ENCODE data around the gene GALNT6.

Gene GALNT6

GRCh38 chr12:51403159-51403558 is 12.0 kb upstream of the GALNT6 start:
- DNase-seq (ENCODE audit: low read depth in 1 of 2, low spot score in 1 of 2): no peak
- in situ Hi-C loops (cut with HindIII; ENCODE audit: low pct_unique_long_range_greater_than_20kb, low sequenced_read_pairs): no loop called here
- TF ChIP-seq JUND (IDR thresholded peaks at IDR 0.05; ENCODE audit: low read depth): no peak

GRCh38 chr12:51401900-51402299 is 10.7 kb upstream of the GALNT6 start:
- DNase-seq (ENCODE audit: low read depth in 1 of 2, low spot score in 1 of 2): no peak
- TF ChIP-seq JUND (IDR thresholded peaks at IDR 0.05; ENCODE audit: low read depth): no peak
- in situ Hi-C loops (cut with HindIII; ENCODE audit: low pct_unique_long_range_greater_than_20kb, low sequenced_read_pairs): no loop called here

GRCh38 chr12:51401486-51401885 is 10.3 kb upstream of the GALNT6 start:
- TF ChIP-seq JUND (IDR thresholded peaks at IDR 0.05; ENCODE audit: low read depth): no peak
- in situ Hi-C loops (cut with HindIII; ENCODE audit: low pct_unique_long_range_greater_than_20kb, low sequenced_read_pairs): no loop called here

GRCh38 chr12:51401020-51401419 is 9.8 kb upstream of the GALNT6 start:
- TF ChIP-seq JUND (IDR thresholded peaks at IDR 0.05; ENCODE audit: low read depth): no peak
- in situ Hi-C loops (cut with HindIII; ENCODE audit: low pct_unique_long_range_greater_than_20kb, low sequenced_read_pairs): no loop called here
- DNase-seq (ENCODE audit: low read depth in 1 of 2, low spot score in 1 of 2): no peak

More at GRCh38 chr12:51401486-51401885, 10.3 kb upstream of the GALNT6 start:
- DNase-seq (ENCODE audit: low read depth in 1 of 2, low spot score in 1 of 2): no peak

GRCh38 chr12:51399891-51400290 is 8.7 kb upstream of the GALNT6 start:
- DNase-seq (ENCODE audit: low read depth in 1 of 2, low spot score in 1 of 2): no peak
- TF ChIP-seq JUND (IDR thresholded peaks at IDR 0.05; ENCODE audit: low read depth): no peak
- in situ Hi-C loops (cut with HindIII; ENCODE audit: low pct_unique_long_range_greater_than_20kb, low sequenced_read_pairs): no loop called here

- no peak for DNase-seq (ENCODE audit: low read depth in 1 of 2, low spot score in 1 of 2)
- no peak for TF ChIP-seq JUND (IDR thresholded peaks at IDR 0.05; ENCODE audit: low read depth)
- in situ Hi-C loops (cut with HindIII; ENCODE audit: low pct_unique_long_range_greater_than_20kb, low sequenced_read_pairs): no loop called here
These were observed 6.5 kb upstream of the GALNT6 start for GRCh38 chr12:51397670-51398069.

GRCh38 chr12:51395283-51396230 is 4.4 kb upstream of the GALNT6 start:
- in situ Hi-C loops (cut with HindIII; ENCODE audit: low pct_unique_long_range_greater_than_20kb, low sequenced_read_pairs): no loop called here
- no peak for DNase-seq (ENCODE audit: low read depth in 1 of 2, low spot score in 1 of 2)
- no peak for TF ChIP-seq JUND (IDR thresholded peaks at IDR 0.05; ENCODE audit: low read depth)

- in situ Hi-C loops (cut with HindIII; ENCODE audit: low pct_unique_long_range_greater_than_20kb, low sequenced_read_pairs): no loop called here
These were observed 2.7 kb upstream of the GALNT6 start for GRCh38 chr12:51393676-51394545.

GRCh38 chr12:51392556-51393237 is 1.5 kb upstream of the GALNT6 start:
- peak; percentile 54 to 63 for DNase-seq (ENCODE audit: low read depth in 1 of 2, low spot score in 1 of 2)
- no peak for TF ChIP-seq JUND (IDR thresholded peaks at IDR 0.05; ENCODE audit: low read depth)
- in situ Hi-C loops (cut with HindIII; ENCODE audit: low pct_unique_long_range_greater_than_20kb, low sequenced_read_pairs): no loop called here

More at GRCh38 chr12:51393676-51394545, 2.7 kb upstream of the GALNT6 start:
- TF ChIP-seq JUND (IDR thresholded peaks at IDR 0.05; ENCODE audit: low read depth): no peak
- DNase-seq (ENCODE audit: low read depth in 1 of 2, low spot score in 1 of 2): no peak

- TF ChIP-seq JUND (IDR thresholded peaks at IDR 0.05; ENCODE audit: low read depth): no peak
- in situ Hi-C loops (cut with HindIII; ENCODE audit: low pct_unique_long_range_greater_than_20kb, low sequenced_read_pairs): no loop called here
- DNase-seq (ENCODE audit: low read depth in 1 of 2, low spot score in 1 of 2): peak; percentile 31 to 60
These were observed 319 bp downstream of the GALNT6 start for GRCh38 chr12:51390891-51391282.

GRCh38 chr12:51390457-51390856 is 749 bp downstream of the GALNT6 start:
- DNase-seq (ENCODE audit: low read depth in 1 of 2, low spot score in 1 of 2): no peak
- TF ChIP-seq JUND (IDR thresholded peaks at IDR 0.05; ENCODE audit: low read depth): no peak
- in situ Hi-C loops (cut with HindIII; ENCODE audit: low pct_unique_long_range_greater_than_20kb, low sequenced_read_pairs): no loop called here

GRCh38 chr12:51389302-51389999 is 1.8 kb downstream of the GALNT6 start:
- no peak for TF ChIP-seq JUND (IDR thresholded peaks at IDR 0.05; ENCODE audit: low read depth)
- in situ Hi-C loops (cut with HindIII; ENCODE audit: low pct_unique_long_range_greater_than_20kb, low sequenced_read_pairs): no loop called here
- no peak for DNase-seq (ENCODE audit: low read depth in 1 of 2, low spot score in 1 of 2)
